IMR-90 (cell line): Measurements from ENCODE around the gene KLHL8. TPM values are rescaled to one million over a fixed set of nuclear protein-coding genes. Genes with fewer than 3 reads are reported as not detected.

Experiments used
- ATAC-seq: fragments of 200-7000 bp; cut with Tn5 transposase; 2 replicates; pipeline ENCODE4 v1.9.1; 2020; ENCODE audit warnings: low read depth, mild to moderate bottlenecking, moderate library complexity
- BruUV-seq: library from RNA; stranded (reverse); fragments of 400-500 nt; replicated peaks from 2 replicates; lab custom pipeline; 2021; lab: Mats Ljungman, UMichigan
- CTCF ChIA-PET: fragments of 300-600 bp; formaldehyde crosslinking; extraction: SDS; loops from one replicate; lab custom pipeline; 2021; ENCODE audit warnings: antibody characterized with exemption; lab: Yijun Ruan, JAX
- POLR2A ChIA-PET: fragments of 300-600 bp; sonication (Branson Sonifier 250); formaldehyde crosslinking; loops from one replicate; lab custom pipeline; 2022; ENCODE audit warnings: antibody characterized with exemption; ENCODE audit not compliant: unreplicated experiment; lab: Charles Lee
- DNase-seq: peaks from one replicate; pipeline ENCODE4 v3.0.0; 2013
- H2AFZ ChIP-seq: replicated peaks from 2 replicates; pipeline ENCODE3; 2013; ENCODE audit warnings: low read length, mild to moderate bottlenecking; ENCODE audit not compliant: poor library complexity
- H2AK5ac ChIP-seq: 2 replicates; pipeline ENCODE4 v1.6.1; 2013; ENCODE audit warnings: low read depth, low read length, inconsistent platforms
- H2AK9ac ChIP-seq: replicated peaks from 2 replicates; pipeline ENCODE3; 2013; ENCODE audit warnings: mild to moderate bottlenecking, low read depth, low read length, moderate library complexity; ENCODE audit not compliant: poor library complexity
- H2BK120ac ChIP-seq: 2 replicates; pipeline ENCODE4 v1.6.1; 2013; ENCODE audit warnings: low read depth, low read length, inconsistent platforms
- H2BK15ac ChIP-seq: 3 replicates; pipeline ENCODE4 v1.6.1; 2013; ENCODE audit warnings: low read depth, low read length, inconsistent platforms
- H2BK20ac ChIP-seq: 2 replicates; pipeline ENCODE4 v1.6.1; 2013; ENCODE audit warnings: low read depth, mild to moderate bottlenecking, inconsistent platforms, low read length, moderate library complexity
- H2BK5ac ChIP-seq: 2 replicates; pipeline ENCODE4 v1.6.1; 2013; ENCODE audit warnings: mild to moderate bottlenecking, low read depth, low read length, inconsistent platforms; ENCODE audit not compliant: poor library complexity, severe bottlenecking
- H3K14ac ChIP-seq: replicated peaks from 2 replicates; pipeline ENCODE4 v1.6.1; 2013; ENCODE audit warnings: low read depth, low read length, inconsistent platforms
- H3K18ac ChIP-seq: 2 replicates; pipeline ENCODE4 v1.6.1; 2013; ENCODE audit warnings: low read depth, low read length, control low read depth
- H3K23ac ChIP-seq: 2 replicates; pipeline ENCODE4 v1.6.1; 2013; ENCODE audit warnings: low read depth, low read length, inconsistent platforms
- H3K27ac ChIP-seq: 2 replicates; pipeline ENCODE4 v1.5.1; 2013; ENCODE audit warnings: mild to moderate bottlenecking, control low read depth, low read length; ENCODE audit not compliant: insufficient read depth
- H3K27me3 ChIP-seq: 2 replicates; pipeline ENCODE4 v1.6.1; 2013; ENCODE audit warnings: low read length; ENCODE audit not compliant: control insufficient read depth, insufficient read depth
- H3K36me3 ChIP-seq: 2 replicates; pipeline ENCODE4 v1.6.1; 2013; ENCODE audit warnings: low read length, mixed read lengths; ENCODE audit not compliant: control insufficient read depth, insufficient read depth
- H3K4ac ChIP-seq: 2 replicates; pipeline ENCODE4 v1.6.1; 2013; ENCODE audit warnings: low read depth, low read length, inconsistent platforms
- H3K4me1 ChIP-seq: 2 replicates; pipeline ENCODE4 v1.6.1; 2013; ENCODE audit warnings: low read length, mixed read lengths; ENCODE audit not compliant: control insufficient read depth, insufficient read depth
- H3K4me2 ChIP-seq: 2 replicates; pipeline ENCODE4 v1.6.1; 2013; ENCODE audit warnings: low read depth, mild to moderate bottlenecking, control low read depth, low read length, moderate library complexity
- H3K4me3 ChIP-seq: 2 replicates; pipeline ENCODE4 v1.5.1; 2013; ENCODE audit warnings: low read depth, mild to moderate bottlenecking, control low read depth, low read length, moderate library complexity; ENCODE audit not compliant: insufficient read depth
- H3K56ac ChIP-seq: 2 replicates; pipeline ENCODE4 v1.6.1; 2013; ENCODE audit warnings: low read length, inconsistent platforms; ENCODE audit not compliant: insufficient read depth; ENCODE audit errors: extremely low read depth
- H3K79me1 ChIP-seq, 2 experiments: 2 replicates each; pipeline ENCODE4 v1.6.1; 2013; ENCODE audit warnings: low read length in 2 of 2, inconsistent platforms in 1 of 2, low read depth in 1 of 2
- H3K9ac ChIP-seq: 2 replicates; pipeline ENCODE4 v1.6.1; 2013; ENCODE audit warnings: low read depth, low read length, control low read depth
- H3K9me1 ChIP-seq: 2 replicates; pipeline ENCODE4 v1.6.1; 2013; ENCODE audit warnings: low read length, inconsistent platforms; ENCODE audit not compliant: insufficient read depth
- H3K9me3 ChIP-seq: 2 replicates; pipeline ENCODE4 v1.6.1; 2013; ENCODE audit warnings: low read length; ENCODE audit not compliant: control insufficient read depth, insufficient read depth
- H4K20me1 ChIP-seq: 2 replicates; pipeline ENCODE4 v1.6.1; 2013; ENCODE audit warnings: low read length, inconsistent platforms; ENCODE audit not compliant: insufficient read depth
- H4K5ac ChIP-seq: 2 replicates; pipeline ENCODE4 v1.6.1; 2013; ENCODE audit warnings: mild to moderate bottlenecking, low read depth, low read length, control low read depth
- H4K8ac ChIP-seq, 2 experiments: 2 replicates each; pipeline ENCODE4 v1.6.1; 2013; ENCODE audit warnings: low read depth in 2 of 2, low read length in 2 of 2, control low read depth in 1 of 2, inconsistent platforms in 1 of 2
- H4K91ac ChIP-seq: 2 replicates; pipeline ENCODE4 v1.6.1; 2013; ENCODE audit warnings: low read depth, low read length, inconsistent platforms; ENCODE audit not compliant: insufficient read depth
- CTCF ChIP-seq: conservative IDR thresholded peaks from 2 replicates; pipeline ENCODE4 v1.5.1; 2012; ENCODE audit warnings: mild to moderate bottlenecking, low read depth, low read length, improper control_type of control experiment
- MXI1 ChIP-seq: IDR thresholded peaks from 2 replicates; pipeline ENCODE4 v1.6.1; 2012; ENCODE audit warnings: low read depth, mild to moderate bottlenecking, low read length, moderate library complexity, borderline replicate concordance
- RAD21 ChIP-seq: IDR thresholded peaks from 2 replicates; pipeline ENCODE4 v1.6.1; 2012; ENCODE audit warnings: low read length, improper control_type of control experiment
- WGBS, 2 experiments: methylation state at CpG; one replicate each; pipeline versions ENCODE4 v1.1.5 to v1.1.7; 2013; ENCODE audit warnings: missing lambda C conversion rate in 2 of 2; ENCODE audit not compliant: insufficient read length in 1 of 2; ENCODE audit errors: extremely low coverage in 2 of 2; 5-methylcytosine and 5-hydroxymethylcytosine counted together
- dilution Hi-C: fragments of 300-500 bp; cut with HindIII; formaldehyde crosslinking; loops from one replicate; pipeline ENCODE4 v1.14.3; 2018; ENCODE audit warnings: low sequenced_read_pairs; ENCODE audit not compliant: unreplicated experiment
- in situ Hi-C: fragments of 300-500 bp; cut with MboI; formaldehyde crosslinking; loops from 3 replicates; pipeline ENCODE4 v1.14.3; 2019; ENCODE audit warnings: low sequenced_read_pairs, inconsistent platforms, mixed read lengths
- intact Hi-C: fragments of 100-400 bp; cut with micrococcal nuclease; formaldehyde crosslinking; loops from 2 replicates; pipeline ENCODE4 v1.10.0; 2022
- polyA plus RNA-seq, 3 experiments: library from polyadenylated mRNA; depleted of rRNA; stranded (reverse); fragments of >200 nt; gene quantifications; 2 replicates each; pipeline ENCODE4 v1.2.3, GENCODE V29; 2012; ENCODE audit warnings: low replicate concordance in 1 of 3
- total RNA-seq: library from RNA; depleted of rRNA; stranded (reverse); fragments of >200 nt; gene quantifications from 2 replicates; pipeline ENCODE4 v1.2.3, GENCODE V29; 2012

The KLHL8 gene
- total and polyA plus RNA-seq, 2 of the 4 experiments (the other 2 are of a cell fraction) = 3.1 to 9.5 TPM

GRCh38 chr4:87166296-87166854 is 54.0 kb downstream of the KLHL8 start:
- Histone ChIP-seq H3K4ac (no peak overlapping the region), H3K9me1 (no peaks in the 10 kb centered on the region), H3K56ac (no peak overlapping the region), H3K18ac (no peak overlapping the region), H3K4me3 (no peak overlapping the region), H2AK5ac (no peak overlapping the region), H3K23ac (no peak overlapping the region), H3K4me2 (no peak overlapping the region), H3K4me1 (peaks cover 2% of the 10 kb centered on the region; the same call in 1 of the 2 replicates), H4K91ac (no peak overlapping the region), H4K5ac (no peak overlapping the region), H3K79me1 (no peaks in the 10 kb centered on the region), H2AFZ (no peak overlapping the region), H2BK120ac (no peak overlapping the region), H3K27ac (no peak overlapping the region), H2BK20ac (no peak overlapping the region), H3K9me3 (no peaks in the 10 kb centered on the region), H4K8ac (no peak overlapping the region), H2BK5ac (no peak overlapping the region), H3K36me3 (peaks cover 10% of the 10 kb centered on the region), H3K14ac (no peak overlapping the region), H3K27me3 (no peaks in the 10 kb centered on the region), H4K20me1 (no peaks in the 10 kb centered on the region), H2AK9ac (no peak overlapping the region), H3K9ac (no peak overlapping the region), H2BK15ac (no peak overlapping the region)
- no CpG with 5 or more reads among the region's 3 CpGs for WGBS, 2 experiments
- in situ Hi-C loops (loop anchor here (10.0 kb wide), 1 partner anchor 288 kb away; no protein-coding TSS in a partner anchor), intact Hi-C loops (no loop called here), dilution Hi-C loops (no loop called here)
- BruUV-seq = no TSS peak
- no peak for ATAC-seq
- DNase-seq = no peak
- ChIA-PET POLR2A (no interaction called here), CTCF (no interaction called here)
- TF ChIP-seq MXI1 (no peak), RAD21 (no peak), CTCF (no peak)
